ENCODE measurements around the gene SUPT4H1. TPM values are rescaled to one million over a fixed set of nuclear protein-coding genes. Genes with fewer than 3 reads are reported as not detected.

Gene SUPT4H1
- total and polyA plus RNA-seq, 9 of the 15 experiments (the other 6 are each of a cell fraction or from before 2014, with no cell fraction given), result 62.1 to 320 (median 117) TPM

- no peak for DNase-seq (ENCODE audit: extremely low read depth in 1 of 4, low spot score in 3 of 4)
- Histone ChIP-seq H3K27me3 (ENCODE audit: control insufficient read depth in 2 of 2, insufficient read depth in 2 of 2, low read length in 2 of 2) (no peaks in the 10 kb centered on the region), H3K9me1 (ENCODE audit: control insufficient read depth, insufficient read depth, low read length) (no peaks in the 10 kb centered on the region), H2AFZ (ENCODE audit: low read depth, low read length) (no peak overlapping the region), H3K36me3 (ENCODE audit: control insufficient read depth, insufficient read depth, low read length) (no peaks in the 10 kb centered on the region; the same call in 1 of the 3 replicates), H3K27ac (ENCODE audit: extremely low read depth, low read depth, low read length) (no peak overlapping the region), H4K20me1 (replicated peaks; ENCODE audit: control insufficient read depth, insufficient read depth, low read length) (no peaks in the 10 kb centered on the region), H3K9me3 (replicated peaks; ENCODE audit: control insufficient read depth, insufficient read depth, low read depth, low read length) (no peaks in the 10 kb centered on the region), H3K79me2 (ENCODE audit: control insufficient read depth, insufficient read depth, low read length) (peaks cover 12% of the 10 kb centered on the region), H3K4me2 (ENCODE audit: insufficient read depth, low read length) (no peak overlapping the region), H3K4me3 (no peak overlapping the region), H3K9ac (ENCODE audit: insufficient read depth in 1 of 2, low read depth in 2 of 2, low read length in 2 of 2) (peak overlapping the region in 1 of 2 experiments; percentile 40; a peak in 2 of 4 replicates), H3K4me1 (replicated peaks in 1 of 2; ENCODE audit: control insufficient read depth in 2 of 2, insufficient read depth in 2 of 2, low read length in 2 of 2) (peaks cover 23 to 30% of the 10 kb centered on the region in 2 experiments; a peak in 4 of 5 replicates)
- no peak for ATAC-seq
- in situ Hi-C loops (cut with MboI), result no loop called here
- FAIRE-seq, result no peak
- WGBS (ENCODE audit: insufficient coverage, low coverage, missing lambda C conversion rate), result 85% methylated on average over 20 of the region's 22 CpGs
- BruUV-seq (replicated peaks), result no TSS peak
- TF ChIP-seq ZNF586 (CRISPR knock-in tag; conservative IDR thresholded peaks at IDR 0.05), result no peak
- no peak for TF ChIP-seq MXD1 (CRISPR knock-in tag; IDR thresholded peaks at IDR 0.05; ENCODE audit: borderline replicate concordance, poor library complexity, severe bottlenecking)
- ChIA-PET CTCF (ENCODE audit: low intra/inter-chr PET ratio) (no interaction called here), POLR2A (interaction anchor here (17.7 kb wide), 1 partner anchor 18 kb away, joined by 257 read pairs; no protein-coding TSS in a partner anchor)
- intact Hi-C loops (cut with micrococcal nuclease), result no loop called here
Observed at GRCh38 chr17:58357312-58358297, 5.6 kb upstream of the SUPT4H1 start.
